Cardiac muscle cell (in vitro differentiated cells and primary cell): ENCODE measurements around the gene ADCY10. TPM values are rescaled to one million over a fixed set of nuclear protein-coding genes. Genes with fewer than 3 reads are reported as not detected.

ENCODE experiments used
- DNase-seq, 2 donors: peaks; one replicate each; pipeline versions ENCODE4 v3.0.0 to v3.0.0-alpha.2; 2010 to 2017; ENCODE audit warnings: low read depth in 1 of 2, low spot score in 1 of 2
- H3K27ac ChIP-seq: fragments of 200-600 bp; sonication (generic); 2 replicates; pipeline ENCODE4 v1.5.1; 2016
- H3K27me3 ChIP-seq: fragments of 200-600 bp; sonication (generic); 2 replicates; pipeline ENCODE4 v1.6.0; 2016; ENCODE audit warnings: control low read depth
- H3K36me3 ChIP-seq: fragments of 200-600 bp; sonication (generic); 2 replicates; pipeline ENCODE4 v1.5.1; 2016; ENCODE audit warnings: control low read depth
- H3K4me1 ChIP-seq: fragments of 200-600 bp; sonication (generic); 2 replicates; pipeline ENCODE4 v1.8.1; 2017; ENCODE audit warnings: low read depth, mild to moderate bottlenecking, mixed run types
- H3K4me3 ChIP-seq: fragments of 200-600 bp; sonication (generic); 2 replicates; pipeline ENCODE4 v1.5.1; 2016; ENCODE audit warnings: mild to moderate bottlenecking
- H3K9me3 ChIP-seq: fragments of 200-600 bp; sonication (generic); 2 replicates; pipeline ENCODE4 v1.5.1; 2017; ENCODE audit warnings: low read depth, mild to moderate bottlenecking, control low read depth
- CTCF ChIP-seq: IDR thresholded peaks from 2 replicates; pipeline ENCODE4 v1.5.1; 2012; ENCODE audit warnings: low read depth, mild to moderate bottlenecking, low read length
- polyA plus RNA-seq: library from polyadenylated mRNA; unstranded; fragments of >200 nt; fragmentation: Nextera tagmentation; extraction: Ambion mirVana; gene quantifications from 2 replicates; pipeline ENCODE4 v1.2.1, GENCODE V29; 2016
- total RNA-seq: library from RNA; depleted of rRNA; stranded (reverse); fragments of >200 nt; gene quantifications from 2 replicates; pipeline ENCODE4 v1.2.3, GENCODE V29; 2016

ADCY10 gene
- total and polyA plus RNA-seq, 2 experiments from 2014 or later, result 0.69 to 0.82 TPM

- Histone ChIP-seq H3K4me3 (no peak overlapping the region), H3K27ac (no peak overlapping the region), H3K36me3 (peaks cover 34% of the 10 kb centered on the region), H3K27me3 (no peaks in the 10 kb centered on the region), H3K9me3 (no peaks in the 10 kb centered on the region), H3K4me1 (no peaks in the 10 kb centered on the region)
- TF ChIP-seq CTCF, result no peak
- no peak for DNase-seq
Observed at GRCh38 chr1:167772436-167772835, 141.5 kb downstream of the ADCY10 start.

GRCh38 chr1:167770127-167770526, 143.8 kb downstream of the ADCY10 start:
- Histone ChIP-seq H3K9me3 (no peaks in the 10 kb centered on the region), H3K36me3 (peaks cover 29% of the 10 kb centered on the region), H3K27me3 (no peaks in the 10 kb centered on the region), H3K27ac (no peak overlapping the region), H3K4me3 (no peak overlapping the region), H3K4me1 (no peaks in the 10 kb centered on the region)
- TF ChIP-seq CTCF, result no peak
- DNase-seq, result no peak

GRCh38 chr1:167767761-167768160, 146.2 kb downstream of the ADCY10 start:
- H3K4me1 ChIP-seq, result no peaks in the 10 kb centered on the region
- no peak overlapping the region for H3K27ac ChIP-seq
- no peak for DNase-seq
- no peaks in the 10 kb centered on the region for H3K9me3 ChIP-seq
- no peak for TF ChIP-seq CTCF
- H3K36me3 ChIP-seq, result peaks cover 25% of the 10 kb centered on the region
- H3K27me3 ChIP-seq, result no peaks in the 10 kb centered on the region
- H3K4me3 ChIP-seq, result no peak overlapping the region

- no peaks in the 10 kb centered on the region for H3K4me1 ChIP-seq
- no peak for DNase-seq
- H3K36me3 ChIP-seq, result peaks cover 17% of the 10 kb centered on the region
- no peak for TF ChIP-seq CTCF
- no peak overlapping the region for H3K27ac ChIP-seq
- H3K4me3 ChIP-seq, result no peak overlapping the region
- no peaks in the 10 kb centered on the region for H3K27me3 ChIP-seq
- H3K9me3 ChIP-seq, result no peaks in the 10 kb centered on the region
Observed at GRCh38 chr1:167766538-167766937, 147.4 kb downstream of the ADCY10 start.

GRCh38 chr1:167765496-167765895, 148.4 kb downstream of the ADCY10 start:
- H3K27me3 ChIP-seq, result no peaks in the 10 kb centered on the region
- TF ChIP-seq CTCF, result no peak
- no peaks in the 10 kb centered on the region for H3K9me3 ChIP-seq
- no peak overlapping the region for H3K4me3 ChIP-seq
- peaks cover 17% of the 10 kb centered on the region for H3K36me3 ChIP-seq
- peaks cover 3% of the 10 kb centered on the region for H3K4me1 ChIP-seq
- DNase-seq, result no peak
- H3K27ac ChIP-seq, result no peak overlapping the region
